GM18868 (cell line): ENCODE results near the gene FBXO9.

ENCODE experiments used
- ATAC-seq: cut with Tn5 transposase; IDR thresholded peaks from one replicate; pipeline ENCODE4 v1.9.1; 2021; ENCODE audit warnings: mild to moderate bottlenecking, moderate library complexity; ENCODE audit not compliant: unreplicated experiment

Gene FBXO9

DNA sequence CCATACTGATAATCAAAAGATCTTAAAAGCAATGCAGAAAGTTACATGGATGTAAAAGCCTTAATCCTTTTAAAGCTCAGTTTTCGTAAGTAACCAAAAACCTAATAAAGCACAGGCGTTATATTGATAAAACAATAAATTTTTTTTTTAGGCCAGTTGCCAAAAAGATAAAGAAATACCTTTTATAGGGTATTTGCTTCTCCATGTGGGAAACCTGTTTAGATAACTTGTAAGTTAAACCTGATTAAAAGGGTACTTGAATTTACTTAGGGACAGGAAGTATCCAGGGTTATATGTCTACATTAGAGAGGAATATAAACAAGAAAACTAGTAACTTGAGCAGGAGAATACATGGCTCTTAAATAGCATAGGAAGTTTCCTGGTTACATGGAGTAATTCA, 21.1 kb downstream of the FBXO9 start:
- ATAC-seq: no peak

DNA sequence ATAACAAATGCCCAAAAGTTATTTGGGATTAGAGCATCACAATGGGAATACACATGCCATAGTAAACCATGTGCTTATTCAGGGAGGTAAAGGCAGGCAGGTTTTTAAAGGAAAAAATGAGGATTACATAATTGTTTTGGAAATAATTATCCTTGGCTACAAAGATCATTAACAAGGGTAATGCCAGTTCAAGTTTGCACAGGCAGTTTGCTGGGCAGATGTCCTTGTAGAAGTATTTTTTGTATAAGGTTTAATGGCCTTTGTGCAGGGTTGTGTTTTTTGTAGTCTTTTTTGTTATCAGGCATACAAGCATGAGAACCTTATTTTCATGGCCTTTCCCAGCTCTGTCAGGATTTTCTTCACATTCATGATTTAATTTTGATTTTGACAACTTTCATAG, 24.7 kb downstream of the FBXO9 start:
- no peak for ATAC-seq

- ATAC-seq: no peak
These were observed 25.4 kb downstream of the FBXO9 start for GRCh38 chr6:53090576-53090975.

DNA sequence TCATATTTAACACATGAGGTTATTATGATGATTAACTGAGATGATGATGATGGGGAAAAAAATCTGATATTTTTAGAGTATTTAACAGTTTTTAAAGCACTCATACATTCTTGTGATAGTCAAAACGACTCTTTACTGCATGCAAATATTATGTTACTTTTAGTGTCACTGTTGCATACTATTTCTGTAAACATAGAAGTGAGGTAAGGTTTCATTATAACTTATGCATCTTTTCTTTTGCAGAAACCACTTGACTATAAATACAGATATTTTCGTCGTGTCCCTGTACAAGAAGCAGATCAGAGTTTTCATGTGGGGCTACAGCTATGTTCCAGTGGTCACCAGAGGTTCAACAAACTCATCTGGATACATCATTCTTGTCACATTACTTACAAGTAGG, 30.1 kb downstream of the FBXO9 start:
- ATAC-seq: no peak

DNA sequence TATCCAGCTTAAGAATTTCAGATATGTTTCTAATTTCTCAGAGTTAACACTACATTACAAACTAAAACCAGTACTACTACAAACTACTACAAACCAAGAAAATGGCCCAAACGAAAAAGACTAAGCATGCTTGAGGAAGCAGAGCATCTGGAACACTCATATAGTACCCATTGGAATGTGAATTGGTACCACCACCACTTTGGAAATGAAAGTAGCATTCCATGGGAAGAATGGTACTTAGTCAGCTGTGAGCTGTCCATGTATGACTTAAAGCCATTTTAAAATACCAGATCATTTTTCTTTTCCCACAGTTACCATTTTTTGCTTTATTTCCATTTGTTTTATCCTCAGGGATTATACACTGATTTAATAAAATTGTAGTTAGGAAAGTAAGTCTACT, 30.5 kb downstream of the FBXO9 start:
- ATAC-seq: no peak

GRCh38 chr6:53100561-53100960, 35.4 kb downstream of the FBXO9 start:
- ATAC-seq: no peak

GRCh38 chr6:53101006-53101405, 35.8 kb downstream of the FBXO9 start:
- ATAC-seq: no peak

DNA sequence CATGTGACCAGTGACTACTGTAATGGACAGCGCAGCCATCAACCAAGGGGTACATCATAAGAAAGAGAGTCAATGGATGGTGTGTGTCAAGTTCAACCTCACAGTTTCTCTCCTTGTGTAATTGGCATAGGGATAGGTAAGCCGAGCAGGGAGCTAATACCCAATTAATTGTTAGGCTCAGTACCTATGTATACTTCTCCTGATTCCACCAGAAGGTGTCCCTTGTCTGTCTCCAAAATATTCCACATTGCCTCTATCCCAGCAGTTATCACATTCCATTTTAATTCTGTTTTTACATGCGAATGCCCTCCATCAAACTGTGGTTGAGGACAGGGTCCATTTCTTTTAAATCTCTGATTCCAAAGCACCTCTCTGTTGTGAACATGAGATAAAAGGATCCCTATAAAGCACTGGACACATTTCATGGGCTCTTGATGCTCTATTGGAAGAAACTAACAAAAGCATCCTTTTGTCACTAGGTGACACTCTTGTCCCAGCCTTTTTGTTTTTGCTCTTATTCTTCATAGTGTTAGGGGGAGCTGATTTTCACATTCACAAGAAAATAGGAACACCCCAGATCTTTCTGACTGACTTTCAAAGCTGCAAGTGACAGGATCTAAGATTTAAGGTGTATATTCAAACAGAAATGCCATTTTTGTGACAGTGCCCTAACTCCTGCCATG, 38.9 kb downstream of the FBXO9 start:
- no peak for ATAC-seq

DNA sequence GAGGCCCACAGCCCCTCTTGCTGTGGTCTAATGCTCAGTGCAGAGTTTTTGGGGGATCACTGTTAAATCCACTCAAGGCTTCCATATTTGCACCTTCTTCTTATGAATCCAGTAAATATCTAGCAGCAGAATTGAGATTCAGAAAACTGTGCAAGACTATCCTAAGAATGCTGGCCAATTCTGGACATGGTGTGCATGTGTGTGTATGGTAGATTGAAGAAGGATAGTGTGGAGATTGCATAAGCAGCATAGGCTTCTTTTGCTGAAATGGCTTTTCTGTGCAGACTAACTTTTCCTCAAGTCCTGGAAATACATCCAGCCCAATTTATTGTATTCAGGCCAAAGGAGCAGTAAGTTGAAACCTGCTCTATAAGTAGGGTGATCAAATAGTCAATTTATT, 39.7 kb downstream of the FBXO9 start:
- no peak for ATAC-seq

DNA sequence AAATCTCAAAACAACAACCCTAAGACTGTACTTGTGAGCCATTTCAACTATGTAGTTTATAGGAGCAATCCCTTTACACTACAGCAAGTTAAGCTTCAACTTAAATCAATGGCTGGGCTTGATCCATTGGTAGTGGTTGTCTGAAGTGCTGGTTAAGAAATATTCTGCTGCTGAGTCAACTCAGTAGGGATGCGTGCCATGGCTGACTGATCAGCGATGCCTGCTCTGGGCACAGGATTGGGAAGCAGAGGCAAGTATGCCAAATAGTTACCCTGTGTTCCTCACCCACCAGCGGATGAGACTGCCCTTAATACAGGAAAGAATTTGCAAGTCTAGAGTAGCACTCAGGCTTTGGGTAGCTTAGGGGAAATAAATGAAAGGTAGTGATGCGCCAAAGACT, 41.9 kb downstream of the FBXO9 start:
- ATAC-seq: no peak

DNA sequence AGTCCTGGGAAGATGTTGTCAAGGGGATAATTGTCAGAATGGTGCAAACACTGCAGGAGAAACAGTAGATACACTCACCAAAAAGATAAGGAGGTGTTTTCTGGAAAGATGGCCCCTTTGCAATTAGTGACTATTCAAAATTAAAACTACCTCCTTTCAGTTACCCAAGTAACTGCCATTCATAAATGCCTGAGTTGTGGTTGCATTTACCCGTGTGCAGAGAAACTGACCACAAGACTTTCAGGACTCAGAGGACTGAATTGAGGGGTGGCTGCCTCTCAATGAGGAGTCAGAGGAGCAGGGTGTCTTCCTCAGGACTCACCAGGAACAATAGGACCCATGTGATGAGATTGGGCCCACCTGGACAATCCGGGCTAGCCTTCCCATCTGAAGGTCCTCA, 44.4 kb downstream of the FBXO9 start:
- no peak for ATAC-seq

DNA sequence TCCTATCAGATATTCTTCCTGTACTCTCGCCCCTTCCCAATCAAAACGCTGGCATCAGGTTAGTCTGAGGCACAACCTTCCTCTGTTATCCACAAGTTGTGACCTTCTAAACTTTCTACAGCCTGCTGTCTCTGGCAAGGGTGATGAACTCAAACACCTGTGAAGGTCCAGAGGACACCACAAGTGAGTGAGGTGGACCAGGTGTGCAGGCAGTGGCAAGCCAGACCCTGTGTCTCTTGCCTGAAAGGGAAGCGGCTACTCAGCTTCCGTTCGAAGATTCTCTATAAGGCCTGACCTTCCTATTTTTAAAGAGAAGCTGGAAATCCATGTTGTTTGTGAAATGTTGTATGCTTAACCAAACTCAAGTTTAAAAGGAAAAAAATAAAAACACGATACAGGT, 46.7 kb downstream of the FBXO9 start:
- no peak for ATAC-seq

DNA sequence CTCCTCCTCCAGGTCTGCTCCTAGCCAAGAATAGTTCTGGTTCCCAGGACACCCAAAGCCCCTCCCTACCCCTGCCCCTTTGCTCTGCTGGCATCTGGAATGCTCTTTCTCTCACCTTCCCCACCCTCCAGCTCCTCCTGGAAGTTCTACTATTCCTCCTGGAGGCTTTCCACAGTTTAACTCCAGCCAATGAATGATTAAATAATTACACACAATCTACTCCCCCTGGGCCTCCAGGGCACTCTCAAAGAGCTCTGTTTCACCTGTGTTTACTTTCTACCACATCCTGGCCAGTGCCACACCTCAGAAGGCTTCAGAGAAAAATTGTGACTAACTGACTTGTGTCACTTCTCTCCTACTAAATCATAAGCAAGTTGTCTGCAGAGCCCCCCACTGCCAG, 47.2 kb downstream of the FBXO9 start:
- no peak for ATAC-seq

DNA sequence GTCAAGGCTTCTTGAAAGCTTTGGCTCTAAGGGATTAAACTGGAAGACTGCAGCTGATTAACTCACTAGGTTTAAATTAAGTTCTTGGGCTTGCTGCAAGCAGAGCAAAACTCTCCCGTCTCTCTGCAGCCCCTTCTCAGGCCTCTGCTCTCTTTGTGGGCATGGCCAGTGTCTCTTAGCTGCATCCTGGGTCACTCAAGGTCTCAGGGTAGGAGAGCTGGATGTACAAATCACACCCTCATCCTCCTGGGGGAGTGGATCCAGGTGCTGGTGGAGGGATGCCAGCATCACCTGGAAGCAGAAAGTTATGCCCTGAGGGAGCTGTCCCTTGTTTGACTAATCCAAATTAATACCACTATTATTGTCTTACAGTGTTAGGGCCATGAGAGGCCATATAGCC, 47.7 kb downstream of the FBXO9 start:
- no peak for ATAC-seq

DNA sequence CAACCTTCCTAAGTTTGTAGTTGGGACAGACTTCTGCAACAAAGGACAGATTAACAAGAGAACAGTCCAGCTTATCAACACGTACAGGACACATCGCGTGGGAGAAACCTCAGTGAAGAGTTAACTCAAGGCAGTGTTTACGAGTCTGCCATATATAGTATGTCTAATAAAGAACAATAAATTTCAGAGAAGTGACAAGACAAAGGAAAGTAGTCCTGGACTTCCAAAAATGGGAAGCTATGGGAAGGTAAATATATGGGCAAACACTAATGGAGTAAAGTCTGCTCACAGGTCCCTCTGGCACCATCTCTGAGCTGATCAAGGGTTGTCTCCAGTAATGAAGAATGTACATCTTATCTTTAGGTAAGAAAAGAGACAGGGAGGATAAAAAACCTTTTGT, 48.5 kb downstream of the FBXO9 start:
- ATAC-seq: no peak

DNA sequence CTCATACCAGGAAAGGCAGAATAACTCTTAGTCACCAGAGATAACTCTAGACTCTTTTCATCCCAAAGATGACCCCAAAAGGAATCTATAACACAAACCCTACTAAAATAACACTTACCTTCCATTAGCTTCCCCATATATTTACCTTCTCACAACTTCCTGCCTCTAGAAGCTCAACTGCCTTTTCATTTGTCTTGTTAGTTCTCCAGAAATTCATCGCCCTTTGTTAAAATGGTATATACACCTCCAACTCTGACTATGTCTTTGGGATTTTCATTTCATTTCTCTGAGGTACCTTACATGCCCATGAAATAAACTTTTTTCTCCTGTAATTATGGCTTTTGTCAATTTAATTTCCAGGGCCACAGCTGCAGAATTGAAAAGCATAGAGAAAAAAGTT, 49.9 kb downstream of the FBXO9 start:
- ATAC-seq: no peak

- no peak for ATAC-seq
These were observed 50.5 kb downstream of the FBXO9 start for GRCh38 chr6:53115741-53116140.

DNA sequence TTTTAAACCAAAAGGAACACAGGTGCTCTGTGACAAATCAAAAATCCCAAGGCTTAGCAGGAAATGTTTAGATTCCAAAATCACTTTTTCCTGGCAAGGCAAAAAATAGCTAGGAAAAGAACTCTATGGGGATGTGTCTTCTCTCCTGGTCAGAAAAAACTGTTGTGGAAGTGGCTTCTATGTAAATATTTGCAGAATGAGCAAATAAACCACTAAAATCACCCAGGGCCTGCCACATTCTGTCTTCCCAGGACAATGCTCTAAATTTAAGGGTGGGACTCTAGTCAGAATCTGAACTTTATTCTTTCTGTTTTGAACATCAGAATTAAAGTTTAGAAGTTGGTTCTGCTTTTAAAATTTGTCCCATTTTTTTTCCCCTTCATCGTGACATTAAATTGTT, 54.1 kb downstream of the FBXO9 start:
- no peak for ATAC-seq

DNA sequence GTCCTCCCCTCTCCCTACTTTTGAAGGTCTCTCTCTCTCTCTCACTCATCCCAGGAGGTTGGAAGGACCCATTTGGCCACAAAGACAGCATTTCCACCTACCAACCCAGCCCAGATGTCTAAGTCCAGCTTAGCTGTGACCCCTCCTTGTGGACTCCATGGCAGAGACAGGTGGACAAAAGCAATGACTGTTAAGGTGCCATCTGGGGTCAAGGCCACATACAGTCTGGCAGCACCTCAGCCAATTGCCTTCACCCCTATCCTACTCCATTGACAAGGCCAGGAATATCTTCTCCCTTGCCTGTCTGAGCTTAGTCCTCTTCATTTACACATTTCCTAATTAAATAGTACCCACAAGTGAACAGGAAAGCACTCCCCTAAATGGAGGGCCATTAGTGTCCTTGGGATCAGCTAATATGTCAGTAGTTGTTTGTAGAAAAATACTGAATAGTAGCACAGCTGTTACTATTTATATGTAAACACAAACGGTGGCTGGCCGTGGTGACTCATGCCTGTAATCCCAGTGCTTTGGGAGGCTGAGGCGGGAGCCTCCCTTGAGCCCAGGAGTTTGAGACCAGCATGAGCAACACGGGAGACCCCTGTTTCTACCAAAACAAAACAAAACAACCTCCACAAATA, 54.7 kb downstream of the FBXO9 start:
- no peak for ATAC-seq

GRCh38 chr6:53124131-53124800, 59.1 kb downstream of the FBXO9 start:
- no peak for ATAC-seq

GRCh38 chr6:53125276-53125675, 60.1 kb downstream of the FBXO9 start:
- ATAC-seq: no peak

GRCh38 chr6:53128842-53129241, 63.6 kb downstream of the FBXO9 start:
- ATAC-seq: no peak
